Glomerular visceral epithelial cell (primary cell): ENCODE results near the gene SLC10A7.
A peak's percentile ranks its signal among the peaks of the same experiment; 100 is the strongest.

Experiments
- DNase-seq: peaks from one replicate; pipeline ENCODE4 v3.0.0-alpha.2; 2016; ENCODE audit errors: extremely low spot score

Gene SLC10A7, protein sequence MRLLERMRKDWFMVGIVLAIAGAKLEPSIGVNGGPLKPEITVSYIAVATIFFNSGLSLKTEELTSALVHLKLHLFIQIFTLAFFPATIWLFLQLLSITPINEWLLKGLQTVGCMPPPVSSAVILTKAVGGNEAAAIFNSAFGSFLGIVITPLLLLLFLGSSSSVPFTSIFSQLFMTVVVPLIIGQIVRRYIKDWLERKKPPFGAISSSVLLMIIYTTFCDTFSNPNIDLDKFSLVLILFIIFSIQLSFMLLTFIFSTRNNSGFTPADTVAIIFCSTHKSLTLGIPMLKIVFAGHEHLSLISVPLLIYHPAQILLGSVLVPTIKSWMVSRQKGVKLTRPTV

DNA sequence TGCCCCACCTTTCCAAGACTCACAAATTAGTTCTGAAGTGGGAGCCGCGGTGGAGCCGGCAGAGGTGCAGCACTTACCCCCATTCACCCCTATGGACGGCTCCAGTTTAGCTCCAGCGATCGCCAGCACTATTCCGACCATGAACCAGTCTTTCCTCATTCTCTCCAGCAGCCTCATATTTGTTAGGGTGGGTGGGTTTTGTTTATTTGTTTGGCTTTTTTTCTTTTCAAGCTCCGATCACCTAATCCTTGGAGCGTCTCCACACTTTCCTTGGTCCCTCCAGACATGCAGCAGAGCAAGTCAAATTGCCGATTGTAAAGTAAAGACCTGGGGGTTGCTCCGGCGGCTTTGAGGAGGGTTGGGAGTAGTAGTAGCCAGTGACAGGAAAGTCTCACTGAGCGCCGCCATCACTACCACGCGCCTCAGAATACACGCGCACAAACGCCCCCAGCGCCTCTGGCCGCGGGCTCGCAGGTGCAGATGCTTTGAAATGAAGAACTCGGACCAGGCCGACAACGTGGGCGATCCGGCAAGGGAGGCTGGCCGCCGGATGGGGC, at the start of gene SLC10A7:
SLC10A7 (minus strand) TSS at position 400 of the 557 bp plus-strand sequence; CDS start at position 177, 223 bp downstream.
- DNase-seq: peak; percentile 77

DNA sequence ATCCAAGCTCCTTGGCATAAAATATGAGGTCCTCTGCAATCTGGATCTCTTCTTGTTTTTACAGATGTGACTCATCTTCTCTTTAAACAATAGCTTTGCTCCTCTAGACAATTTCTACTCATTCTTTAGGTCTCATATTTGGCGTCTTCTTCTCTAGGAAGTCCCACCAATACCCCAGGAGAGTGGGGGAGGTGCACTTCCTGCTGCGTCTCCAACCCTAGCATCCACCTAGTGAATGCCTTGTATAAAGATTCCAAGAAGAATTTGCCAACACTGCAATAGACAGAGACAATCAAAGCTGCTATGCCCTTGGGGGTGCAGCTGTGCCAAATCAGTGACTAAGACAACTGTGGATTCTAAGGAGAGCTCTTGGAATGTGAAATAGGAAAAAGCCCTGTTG, 45.7 kb upstream of the SLC10A7 start:
- DNase-seq: no peak

DNA sequence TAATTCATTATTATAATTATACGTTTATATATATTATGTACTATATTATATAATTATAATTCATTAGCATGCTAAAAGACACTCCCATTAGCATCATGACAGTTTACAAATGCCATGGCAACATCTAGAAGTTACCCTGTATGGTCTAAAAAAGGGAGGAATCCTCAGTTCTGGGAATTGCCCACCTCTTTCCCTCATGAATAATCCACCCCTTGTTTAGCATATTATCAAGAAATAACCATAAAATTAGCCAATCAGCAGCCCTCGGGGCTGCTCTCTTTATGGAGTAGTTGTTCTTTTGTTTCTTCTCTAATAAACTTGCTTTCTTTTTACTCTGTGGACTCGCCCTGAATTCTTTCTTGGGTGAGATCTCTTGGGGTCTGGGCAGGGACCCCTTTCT, 42.8 kb upstream of the SLC10A7 start:
- no peak for DNase-seq

DNA sequence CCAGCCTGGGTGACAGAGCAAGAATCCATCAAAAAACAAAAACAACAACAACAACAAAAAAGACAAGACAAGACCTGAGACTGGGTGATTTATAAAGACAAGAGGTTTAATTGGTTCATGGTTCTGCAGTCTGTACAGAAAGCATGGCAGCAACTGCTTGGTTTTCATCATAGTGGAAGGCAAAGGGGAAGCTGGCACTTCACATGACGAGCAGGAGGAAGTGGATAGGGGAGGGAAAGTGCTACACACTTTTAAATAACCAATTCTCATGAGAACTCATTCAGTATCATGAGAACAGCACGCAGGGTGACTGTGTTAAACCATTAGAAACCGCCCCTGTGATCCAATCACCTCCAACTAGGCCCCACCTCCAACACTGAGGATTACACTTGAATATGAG, 28.4 kb upstream of the SLC10A7 start:
- no peak for DNase-seq

DNA sequence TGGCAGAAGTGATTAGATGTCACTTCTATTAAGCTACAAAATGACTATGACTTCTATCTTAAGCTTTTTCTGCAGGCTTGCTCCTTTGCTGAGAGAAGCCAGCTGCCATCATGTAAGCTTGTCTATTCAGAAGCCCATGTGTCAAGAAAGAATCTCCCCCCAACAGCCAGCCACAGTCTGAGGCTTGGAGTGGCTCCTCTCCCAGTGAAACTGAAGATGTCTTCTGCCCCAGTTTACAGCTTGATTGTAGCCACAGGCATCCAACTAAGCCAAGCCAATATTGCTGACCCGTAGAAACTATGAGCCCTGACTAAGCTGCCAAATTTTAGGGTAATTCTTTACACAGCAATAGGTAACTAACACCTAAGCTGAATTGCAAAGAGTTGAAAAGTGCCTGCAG, 26.7 kb upstream of the SLC10A7 start:
- no peak for DNase-seq

DNA sequence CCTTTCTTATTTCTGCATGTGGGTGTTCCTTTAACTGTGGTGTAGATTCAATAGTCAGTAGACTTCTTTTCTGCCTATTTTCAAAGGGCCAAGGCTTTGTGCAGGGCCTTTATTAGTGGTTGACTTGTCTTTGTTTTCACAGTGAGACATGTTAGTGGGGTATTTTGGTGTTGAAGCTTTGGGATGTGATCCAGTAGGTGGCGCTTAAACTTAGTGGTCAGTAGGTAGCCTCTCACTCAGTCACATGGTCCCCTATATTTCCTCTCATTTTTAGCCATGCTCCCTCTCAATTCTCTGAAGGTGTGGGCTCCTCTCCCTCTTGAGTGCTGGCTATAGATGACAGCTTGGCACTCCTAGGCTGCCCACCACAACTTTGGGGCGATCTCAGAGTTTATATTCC, 23.4 kb upstream of the SLC10A7 start:
- DNase-seq: peak; percentile 12

DNA sequence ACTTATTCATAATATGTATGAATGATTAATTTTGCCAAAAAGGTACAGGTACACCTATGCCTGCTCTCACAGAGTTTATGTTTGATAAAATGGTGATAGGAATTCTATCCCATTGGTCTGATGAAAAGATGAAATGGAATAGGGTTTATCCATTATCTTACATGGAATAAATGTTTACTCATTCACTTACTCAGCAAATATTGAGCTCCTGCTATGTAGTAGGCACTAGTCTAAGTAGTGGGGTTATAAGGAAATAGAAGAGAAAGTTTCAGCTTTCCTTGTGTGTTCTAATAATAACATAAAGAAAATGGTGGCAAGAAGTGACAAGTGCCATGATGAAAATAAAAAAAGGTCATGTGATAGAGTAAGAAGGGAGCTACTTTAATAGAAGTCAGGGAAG, 12.4 kb upstream of the SLC10A7 start:
- DNase-seq: no peak

DNA sequence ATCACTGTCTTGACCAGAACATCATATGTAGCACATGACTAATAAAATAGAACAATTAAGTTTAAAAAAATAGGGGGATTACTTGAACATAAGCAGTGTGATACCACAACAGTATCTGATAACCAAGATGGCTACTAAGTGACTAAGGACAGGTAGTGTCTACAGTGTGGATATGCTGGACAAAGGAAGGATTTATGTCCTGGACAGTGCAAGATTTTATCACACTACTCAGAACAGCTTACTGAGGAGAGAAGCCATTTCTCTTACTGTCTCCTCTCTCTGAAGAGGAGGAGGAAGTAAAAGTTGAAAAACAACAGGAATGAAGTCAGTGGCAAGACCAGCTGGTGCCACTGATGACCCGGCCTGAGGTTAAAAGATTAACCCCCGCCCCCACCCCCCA, 4.0 kb upstream of the SLC10A7 start:
- DNase-seq: no peak

DNA sequence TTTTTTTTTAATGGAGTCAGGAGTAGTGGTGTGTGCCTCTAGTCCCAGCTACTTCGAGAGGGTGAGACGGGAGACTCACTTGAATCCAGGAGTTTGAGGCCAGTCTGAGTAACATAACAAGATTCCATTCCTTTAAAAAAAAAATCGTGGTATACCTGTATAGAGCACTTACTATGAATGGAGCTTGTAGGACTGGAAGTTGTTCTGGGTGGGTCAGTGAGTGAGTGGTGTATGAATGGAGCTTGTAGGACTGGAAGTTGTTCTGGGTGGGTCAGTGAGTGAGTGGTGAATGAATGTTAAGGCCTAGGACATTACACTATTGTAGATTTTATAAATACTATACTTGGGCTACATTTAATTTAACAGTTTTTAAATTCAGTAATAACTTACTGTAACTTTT, 2.9 kb upstream of the SLC10A7 start:
- DNase-seq: no peak

DNA sequence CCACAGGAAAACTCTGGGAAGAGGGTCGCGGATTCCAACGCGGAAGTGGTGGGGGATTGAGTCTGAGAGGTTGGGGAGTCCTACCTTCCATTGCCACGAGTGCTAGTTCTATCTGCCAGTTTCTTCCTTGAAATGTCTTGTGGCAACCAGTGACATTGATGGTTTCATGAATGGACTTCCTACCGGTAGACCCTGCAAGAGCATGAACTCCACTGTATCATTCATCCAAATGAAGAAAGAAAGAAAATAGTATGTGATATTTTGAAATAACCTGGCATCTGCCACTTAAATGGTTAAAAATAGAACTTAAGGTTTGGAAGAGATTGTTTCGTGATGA, 1.1 kb upstream of the SLC10A7 start:
- peak; percentile 21 for DNase-seq

DNA sequence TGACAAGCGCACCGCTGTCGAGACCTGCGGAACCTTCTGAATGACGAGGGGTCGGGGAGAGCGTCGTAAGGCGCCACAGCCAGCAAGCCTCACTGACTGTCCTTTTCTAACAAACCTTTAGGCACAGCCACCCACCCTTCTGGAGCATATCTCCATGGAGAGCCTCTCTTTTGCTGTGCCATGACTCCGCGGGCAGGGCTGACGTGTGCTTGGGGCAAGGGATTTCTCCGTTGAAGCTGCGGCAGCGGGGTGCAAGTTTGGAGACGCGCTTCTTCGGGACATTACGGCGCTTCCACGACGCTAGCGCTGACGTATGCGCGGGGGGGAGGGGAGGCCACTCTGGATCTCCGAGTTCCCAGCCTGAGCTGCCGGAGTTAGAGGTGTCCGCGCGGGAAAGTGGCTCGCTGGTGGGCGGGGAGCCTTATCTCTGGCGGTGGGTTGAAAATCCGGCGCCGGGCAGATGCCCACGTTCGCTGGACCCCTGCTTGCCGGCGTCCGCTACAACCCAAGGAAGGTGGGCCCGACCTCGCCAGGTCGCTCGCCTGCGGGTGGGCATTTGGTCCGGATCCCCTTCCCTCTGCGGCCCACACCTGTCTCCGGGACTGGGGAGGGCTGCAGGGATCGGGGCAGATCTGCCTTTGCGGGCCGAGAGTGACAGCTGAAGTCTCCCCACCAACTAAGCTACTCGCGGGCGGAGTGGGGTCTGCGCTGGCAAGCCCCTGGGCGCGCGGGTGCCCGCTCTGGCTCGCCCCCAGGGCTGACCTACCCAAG, 543 bp upstream of the SLC10A7 start:
- peak; percentile 85 for DNase-seq

DNA sequence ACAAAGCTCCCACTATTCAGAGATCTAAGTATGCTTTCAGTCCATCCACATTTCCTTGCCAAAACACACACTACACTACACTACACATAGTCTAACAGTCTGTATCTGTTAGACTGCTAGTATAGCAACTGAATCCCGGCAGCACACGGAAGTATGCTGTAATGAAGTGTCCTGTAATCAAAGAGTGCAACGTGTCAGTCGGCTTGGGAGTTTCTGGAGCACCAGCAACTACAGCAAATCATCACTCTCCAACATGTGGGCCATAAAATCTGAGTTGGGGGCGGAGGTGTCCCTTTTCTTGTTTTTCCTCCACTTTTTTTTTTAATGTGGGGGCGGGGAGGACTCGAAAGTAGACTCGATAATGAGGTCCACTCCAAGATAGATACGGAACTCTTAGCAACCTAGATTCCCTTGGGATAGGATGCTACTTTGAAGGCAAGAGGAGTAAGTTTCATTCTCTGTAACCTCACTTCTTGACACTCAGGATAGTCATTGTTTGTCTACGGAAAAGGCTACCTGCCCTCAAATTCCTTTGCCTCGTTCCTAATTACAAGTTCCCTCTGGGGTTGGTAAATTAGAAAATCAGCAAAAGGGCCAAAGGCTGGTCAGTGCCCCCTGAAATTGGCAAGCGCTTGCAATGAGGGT, 722 bp downstream of the SLC10A7 start:
- peak; percentile 59 for DNase-seq

DNA sequence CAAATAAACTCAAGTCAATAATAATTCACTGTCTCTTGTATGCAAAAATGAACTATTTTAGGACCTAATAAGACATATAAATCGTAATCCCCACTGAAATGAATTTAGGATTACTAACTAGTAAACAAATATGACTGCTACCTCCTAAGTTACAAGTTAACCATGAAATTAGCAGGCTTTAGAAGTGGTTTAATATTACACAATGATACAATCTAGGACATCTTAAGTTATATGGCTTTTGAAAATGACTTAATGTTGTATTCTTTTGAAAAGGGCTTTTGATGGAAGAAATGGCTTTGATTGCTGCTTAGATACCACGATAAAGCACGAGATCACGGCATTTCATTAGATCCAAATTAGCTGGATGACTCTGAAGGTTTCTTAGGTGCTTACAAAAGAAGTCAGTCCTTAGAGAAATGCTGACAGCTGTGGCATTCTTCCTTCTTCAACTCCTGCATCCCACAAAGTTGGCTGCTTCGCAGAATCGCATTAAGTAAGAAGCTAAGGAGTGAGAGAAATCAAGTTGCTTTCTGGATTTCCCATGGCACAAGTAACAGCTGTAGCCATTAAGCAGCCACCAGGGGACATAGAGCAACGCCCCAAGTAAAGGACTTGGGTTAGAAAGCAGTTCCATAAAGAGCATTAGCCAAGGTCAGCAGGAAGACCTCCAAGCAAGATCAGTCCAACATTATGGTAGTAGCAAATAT, 6.9 kb downstream of the SLC10A7 start:
- DNase-seq: no peak

DNA sequence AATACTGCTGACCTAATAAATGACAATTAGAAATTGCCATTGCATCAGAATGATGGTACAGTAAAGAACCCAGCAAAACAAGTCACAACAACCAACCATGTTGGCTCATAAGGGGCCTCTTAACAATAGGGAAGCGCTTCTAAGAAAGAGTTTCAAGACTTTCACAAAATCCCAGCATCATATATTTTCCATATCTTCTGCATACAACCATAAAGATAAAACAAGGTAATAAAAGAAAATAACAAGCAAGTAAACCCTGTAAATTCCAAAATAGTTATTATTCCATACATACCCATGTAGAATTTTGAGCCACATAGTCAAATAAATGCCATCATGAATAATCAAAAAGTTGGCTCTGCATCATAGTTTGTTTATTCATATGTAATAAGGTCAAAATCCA, 8.2 kb downstream of the SLC10A7 start:
- DNase-seq: no peak

DNA sequence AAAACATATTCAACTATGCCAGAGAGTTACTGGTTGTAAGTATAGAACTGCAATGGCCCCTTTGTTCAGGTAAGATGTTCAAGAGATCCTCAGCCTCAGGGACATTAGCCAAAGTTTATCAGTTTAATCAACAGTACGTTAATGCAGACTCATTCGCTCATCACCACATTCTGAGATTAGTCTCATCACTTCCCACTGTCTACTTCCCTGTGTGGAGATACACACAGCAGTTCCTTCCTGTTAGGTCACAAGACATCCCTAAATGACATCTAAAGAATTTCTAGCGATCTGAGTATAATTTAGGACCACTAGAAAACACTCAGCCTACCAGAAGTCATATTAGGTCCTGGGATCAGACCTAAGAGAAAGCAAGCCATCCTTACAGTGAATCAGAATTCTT, 10.4 kb downstream of the SLC10A7 start:
- DNase-seq: no peak

DNA sequence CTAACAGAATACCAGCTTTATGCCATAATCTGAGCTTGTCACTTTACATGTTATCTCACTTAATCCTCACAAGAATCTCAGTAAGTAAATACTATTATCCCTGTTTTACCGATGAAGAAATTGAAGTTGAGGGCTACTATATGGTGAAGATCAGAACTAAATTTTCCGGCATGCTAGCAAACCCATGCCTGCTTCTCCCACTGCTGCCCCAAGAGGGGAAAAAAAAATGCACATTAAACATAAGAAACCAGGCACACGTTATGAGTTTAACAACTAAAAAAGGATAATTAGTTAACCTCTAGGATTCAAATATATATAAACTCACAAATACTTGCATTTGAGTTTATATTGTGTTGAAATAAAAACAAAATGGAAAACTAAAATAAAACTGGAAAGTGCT, 10.8 kb downstream of the SLC10A7 start:
- no peak for DNase-seq

DNA sequence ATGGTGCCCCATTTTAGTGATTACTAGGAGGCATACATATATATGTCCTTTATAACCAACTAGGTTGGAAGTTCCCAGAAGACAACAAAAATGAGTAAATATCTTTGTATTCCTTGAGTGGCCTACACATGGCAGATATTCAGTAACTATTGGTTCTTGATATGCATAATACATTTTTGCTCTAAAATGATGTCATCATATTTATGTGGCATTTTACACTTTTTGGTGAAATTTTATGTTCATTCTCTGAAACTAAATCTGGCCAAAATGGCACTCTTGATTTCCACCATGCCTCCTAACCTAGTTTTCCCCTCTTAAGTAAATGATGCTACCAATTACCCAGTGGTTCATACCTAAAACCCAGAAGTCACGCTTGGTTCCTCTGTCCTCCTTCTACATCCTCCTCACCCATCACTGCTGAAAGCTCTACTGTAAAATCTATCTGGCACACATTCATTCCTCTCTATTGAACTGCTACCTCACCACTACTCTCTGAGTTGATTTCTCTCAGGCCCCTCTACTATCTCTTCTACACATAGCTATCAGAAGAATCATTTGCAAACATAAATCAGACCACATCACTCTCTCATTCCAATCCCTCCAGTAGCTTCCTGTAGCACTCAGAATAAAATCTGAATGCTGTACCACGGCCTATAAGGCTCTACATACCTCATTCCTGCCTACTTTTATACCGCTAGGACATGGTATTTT, 13.4 kb downstream of the SLC10A7 start:
- no peak for DNase-seq

DNA sequence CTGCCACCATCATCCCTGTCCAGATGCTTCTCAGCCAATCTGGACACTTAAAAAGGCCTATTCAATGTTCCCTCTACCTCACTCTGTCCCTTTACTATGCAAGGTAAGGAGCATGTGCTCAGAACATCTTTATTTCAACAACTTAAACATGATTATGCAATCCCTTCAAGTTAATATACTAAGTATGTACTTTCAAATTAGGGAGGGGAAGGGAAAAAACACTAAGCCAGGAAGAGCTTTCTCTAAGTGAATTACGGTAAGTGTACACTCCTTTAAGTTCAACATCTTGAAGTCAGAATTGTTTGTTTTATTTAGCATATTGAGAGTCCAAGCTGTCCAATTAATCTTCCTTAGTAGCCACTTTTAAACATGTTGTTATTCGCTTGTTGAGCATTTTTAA, 14.1 kb downstream of the SLC10A7 start:
- DNase-seq: no peak

DNA sequence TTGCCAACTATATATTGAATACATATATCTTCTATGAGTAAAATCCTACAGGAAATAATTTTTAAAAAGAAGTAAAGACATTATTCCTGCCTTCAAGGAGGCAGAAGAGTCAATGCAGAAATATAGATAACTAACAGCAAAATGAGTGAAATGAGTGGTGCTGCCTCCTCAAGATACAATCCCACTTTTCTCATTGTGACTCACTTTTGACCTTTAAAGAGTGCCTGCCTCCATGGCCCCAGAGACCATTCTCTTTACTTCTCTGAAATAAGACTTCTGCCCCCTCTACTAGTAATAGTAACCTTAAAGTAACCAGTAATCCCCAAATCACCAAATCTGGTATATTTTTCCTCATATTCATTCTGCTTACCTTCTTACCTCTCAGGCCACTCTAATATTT, 15.5 kb downstream of the SLC10A7 start:
- no peak for DNase-seq

DNA sequence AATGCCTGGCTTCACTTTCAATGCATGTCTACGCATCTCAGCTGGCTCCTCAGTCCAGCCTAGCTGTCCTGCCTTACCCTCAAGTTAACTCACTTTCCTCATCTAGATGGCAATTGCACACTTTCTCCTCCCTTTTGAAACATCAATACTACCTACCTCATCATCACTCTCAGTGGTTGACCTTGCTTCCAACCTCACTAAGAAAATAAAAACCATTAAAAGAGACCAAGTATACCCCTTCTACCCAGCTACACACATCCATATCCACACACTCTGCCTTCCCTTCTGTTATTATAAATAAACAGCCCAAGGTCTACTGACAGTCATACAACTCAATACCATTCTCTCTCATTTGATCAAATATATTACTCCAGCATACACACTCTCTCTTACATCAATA, 21.5 kb downstream of the SLC10A7 start:
- DNase-seq: no peak

DNA sequence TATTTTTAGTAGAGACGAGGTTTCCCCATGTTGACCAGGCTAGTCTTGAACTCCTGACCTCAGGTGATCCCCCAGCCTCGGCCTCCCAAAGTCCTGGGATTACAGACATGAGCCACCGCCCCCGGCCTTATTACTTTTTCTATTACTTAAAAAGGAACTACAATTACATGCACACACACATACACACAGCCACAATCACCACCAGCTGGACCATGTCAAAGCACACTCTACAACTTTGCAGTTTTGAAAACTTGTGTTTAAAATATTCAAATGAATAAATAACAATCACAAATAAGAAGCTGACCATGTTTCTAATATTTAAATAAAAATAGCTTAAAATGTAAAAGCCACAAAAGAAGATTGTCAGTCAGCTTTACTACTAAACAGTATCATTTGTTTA, 23.4 kb downstream of the SLC10A7 start:
- DNase-seq: no peak
